PC-9 (cell line): ENCODE measurements around the gene IL1RAP. TPM values are rescaled to one million over a fixed set of nuclear protein-coding genes. Genes with fewer than 3 reads are reported as not detected.

ENCODE experiments used
- BruUV-seq: library from RNA; stranded (reverse); fragments of 400-500 nt; replicated peaks from 2 replicates; lab custom pipeline; 2021; lab: Mats Ljungman, UMichigan
- CTCF ChIA-PET: fragments of 300-600 bp; sonication (Branson Sonifier 250); formaldehyde crosslinking; loops from one replicate; lab custom pipeline; 2022; ENCODE audit warnings: antibody characterized with exemption; lab: Charles Lee
- POLR2A ChIA-PET: fragments of 300-600 bp; sonication (Branson Sonifier 250); formaldehyde crosslinking; loops from one replicate; lab custom pipeline; 2022; ENCODE audit warnings: antibody characterized with exemption; ENCODE audit not compliant: unreplicated experiment; lab: Charles Lee
- DNase-seq, 2 experiments: peaks; one replicate each; pipeline versions ENCODE4 v3.0.0 to v3.0.0-alpha.2; 2015 to 2022; ENCODE audit warnings: mixed read lengths in 1 of 2
- H2AFZ ChIP-seq: fragments of 200-600 bp; sonication (generic); 2 replicates; pipeline ENCODE4 v1.8.1; 2017; ENCODE audit warnings: antibody characterized with exemption
- H3F3A ChIP-seq: fragments of 200-600 bp; sonication (generic); 2 replicates; pipeline ENCODE4 v1.8.1; 2017; ENCODE audit warnings: antibody characterized with exemption, mild to moderate bottlenecking, low read depth; ENCODE audit not compliant: insufficient read depth
- H3K27ac ChIP-seq: fragments of 200-600 bp; sonication (generic); 2 replicates; pipeline ENCODE4 v1.6.1; 2016; ENCODE audit warnings: mixed run types
- H3K27me3 ChIP-seq: fragments of 200-600 bp; sonication (generic); 2 replicates; pipeline ENCODE4 v1.6.1; 2016; ENCODE audit warnings: low read depth, mixed run types; ENCODE audit not compliant: insufficient read depth
- H3K36me3 ChIP-seq: fragments of 200-600 bp; sonication (generic); 2 replicates; pipeline ENCODE4 v1.6.1; 2016; ENCODE audit warnings: low read depth, mixed run types
- H3K4me1 ChIP-seq: fragments of 200-600 bp; sonication (generic); replicated peaks from 2 replicates; pipeline ENCODE4 v1.6.1; 2016; ENCODE audit warnings: mixed run types; ENCODE audit not compliant: insufficient read depth
- H3K4me2 ChIP-seq: fragments of 200-600 bp; sonication (generic); 2 replicates; pipeline ENCODE4 v1.6.1; 2017; ENCODE audit warnings: mixed run types
- H3K4me3 ChIP-seq: fragments of 200-600 bp; sonication (generic); 2 replicates; pipeline ENCODE4 v1.6.1; 2016; ENCODE audit warnings: mixed run types
- H3K79me2 ChIP-seq: fragments of 200-600 bp; sonication (generic); 2 replicates; pipeline ENCODE4 v1.6.1; 2017; ENCODE audit warnings: low read depth, mixed run types
- H3K9me2 ChIP-seq: fragments of 200-600 bp; sonication (generic); 2 replicates; pipeline ENCODE4 v1.8.1; 2017; ENCODE audit warnings: mild to moderate bottlenecking; ENCODE audit not compliant: insufficient read depth
- H3K9me3 ChIP-seq: fragments of 200-600 bp; sonication (generic); 2 replicates; pipeline ENCODE4 v1.8.1; 2016; ENCODE audit warnings: low read depth; ENCODE audit not compliant: insufficient read depth
- H4K20me1 ChIP-seq: fragments of 200-600 bp; sonication (generic); 2 replicates; pipeline ENCODE4 v1.8.1; 2017; ENCODE audit not compliant: insufficient read depth
- CTCF ChIP-seq: fragments of 200-600 bp; sonication (generic); conservative IDR thresholded peaks from 2 replicates; pipeline ENCODE4 v1.6.1; 2017; ENCODE audit warnings: mixed run types, antibody characterized with exemption, mild to moderate bottlenecking, moderate library complexity
- EZH2 ChIP-seq: fragments of 200-600 bp; sonication (generic); IDR thresholded peaks from 2 replicates; pipeline ENCODE4 v1.8.0; 2017; ENCODE audit warnings: antibody characterized with exemption, low read depth
- intact Hi-C: fragments of 100-400 bp; cut with micrococcal nuclease; formaldehyde crosslinking; loops from one replicate; pipeline ENCODE4 v1.10.0; 2022; ENCODE audit not compliant: unreplicated experiment
- total RNA-seq: library from RNA; stranded (reverse); gene quantifications from 2 replicates; pipeline ENCODE4 v1.2.3, GENCODE V29; 2021

The IL1RAP gene
- total RNA-seq, 1 experiment from 2014 or later: 13.3 TPM

GRCh38 chr3:190593075-190593474 is 79.2 kb downstream of the IL1RAP start:
- Histone ChIP-seq H3K27ac (no peak overlapping the region), H3K4me3 (no peak overlapping the region), H3K79me2 (no peaks in the 10 kb centered on the region), H3K4me1 (no peaks in the 10 kb centered on the region), H3K9me2 (no peaks in the 10 kb centered on the region), H2AFZ (no peak overlapping the region), H3K9me3 (no peaks in the 10 kb centered on the region), H3K27me3 (no peaks in the 10 kb centered on the region), H4K20me1 (no peaks in the 10 kb centered on the region), H3K36me3 (no peaks in the 10 kb centered on the region), H3F3A (no peaks in the 10 kb centered on the region), H3K4me2 (no peak overlapping the region)
- BruUV-seq: no TSS peak
- ChIA-PET CTCF (no interaction called here), POLR2A (interaction anchor here (0.6 kb wide), 1 partner anchor 79 kb away, joined by 4 read pairs; the partner anchor contains the start of gene IL1RAP)
- TF ChIP-seq CTCF: no peak
- no peak for TF ChIP-seq EZH2
- intact Hi-C loops: no loop called here
- no peak for DNase-seq

- no peak overlapping the region for H2AFZ ChIP-seq
- H4K20me1 ChIP-seq: no peaks in the 10 kb centered on the region
- POLR2A ChIA-PET: no interaction called here
- H3K4me3 ChIP-seq: no peak overlapping the region
- H3K9me3 ChIP-seq: no peaks in the 10 kb centered on the region
- intact Hi-C loops: no loop called here
- TF ChIP-seq CTCF (no peak), EZH2 (no peak)
- H3K9me2 ChIP-seq: no peaks in the 10 kb centered on the region
- H3K4me1 ChIP-seq: no peaks in the 10 kb centered on the region
- no peak overlapping the region for H3K4me2 ChIP-seq
- H3K36me3 ChIP-seq: no peaks in the 10 kb centered on the region
- DNase-seq: no peak
- CTCF ChIA-PET: no interaction called here
- no peak overlapping the region for H3K27ac ChIP-seq
- no peaks in the 10 kb centered on the region for H3K79me2 ChIP-seq
- no peaks in the 10 kb centered on the region for H3F3A ChIP-seq
- H3K27me3 ChIP-seq: no peaks in the 10 kb centered on the region
- no TSS peak for BruUV-seq
Observed at GRCh38 chr3:190594171-190594570, 80.3 kb downstream of the IL1RAP start.

GRCh38 chr3:190595179-190595795 is 81.4 kb downstream of the IL1RAP start:
- H3K4me3 ChIP-seq: no peak overlapping the region
- ChIA-PET CTCF (no interaction called here), POLR2A (no interaction called here)
- no peaks in the 10 kb centered on the region for H3K36me3 ChIP-seq
- no peak overlapping the region for H3K27ac ChIP-seq
- H3K4me1 ChIP-seq: no peaks in the 10 kb centered on the region
- H2AFZ ChIP-seq: no peak overlapping the region
- TF ChIP-seq CTCF (no peak), EZH2 (no peak)
- H3K79me2 ChIP-seq: no peaks in the 10 kb centered on the region
- H3K9me3 ChIP-seq: no peaks in the 10 kb centered on the region
- H3K9me2 ChIP-seq: no peaks in the 10 kb centered on the region
- no peak overlapping the region for H3K4me2 ChIP-seq
- DNase-seq: no peak
- H4K20me1 ChIP-seq: no peaks in the 10 kb centered on the region
- no peaks in the 10 kb centered on the region for H3K27me3 ChIP-seq
- H3F3A ChIP-seq: no peaks in the 10 kb centered on the region
- no TSS peak for BruUV-seq
- intact Hi-C loops: no loop called here
